ENCODE measurements around the gene CX3CL1. TPM values are rescaled to one million over a fixed set of nuclear protein-coding genes. Genes with fewer than 3 reads are reported as not detected.

The CX3CL1 gene
- total RNA-seq, 1 experiment from 2014 or later = 1.7 TPM

- Histone ChIP-seq H2BK15ac (ENCODE audit: low read depth, low read length) (no peak overlapping the region), H3K4ac (ENCODE audit: low read depth, low read length) (no peak overlapping the region), H2BK120ac (ENCODE audit: low read depth, low read length, poor library complexity, severe bottlenecking) (no peak overlapping the region), H3K4me2 (ENCODE audit: insufficient read depth, insufficient read length, low read length) (no peak overlapping the region), H2BK5ac (ENCODE audit: insufficient read length, low read length) (no peak overlapping the region), H3T11ph (ENCODE audit: low read length) (no peak overlapping the region), H2BK12ac (ENCODE audit: insufficient read length, low read depth, low read length) (no peak overlapping the region), H3K9ac (ENCODE audit: extremely low read depth, insufficient read length, low read length) (no peak overlapping the region), H3K56ac (ENCODE audit: insufficient read length, low read depth, low read length) (no peak overlapping the region), H2AFZ (ENCODE audit: low read length) (no peak overlapping the region), H3K79me1 (ENCODE audit: insufficient read depth, low read depth, low read length, poor library complexity, severe bottlenecking) (no peaks in the 10 kb centered on the region), H3K27me3 (ENCODE audit: insufficient read depth, low read length) (no peaks in the 10 kb centered on the region), H2BK20ac (ENCODE audit: low read depth, low read length, poor library complexity, severe bottlenecking) (no peak overlapping the region), H3K23ac (ENCODE audit: insufficient read length, low read depth, low read length) (no peak overlapping the region), H4K5ac (ENCODE audit: insufficient read length, low read depth, low read length) (no peak overlapping the region), H3K23me2 (ENCODE audit: insufficient read length, low read depth, low read length, poor library complexity, severe bottlenecking) (no peaks in the 10 kb centered on the region), H3K9me3 (ENCODE audit: control insufficient read depth, low read depth, low read length) (no peaks in the 10 kb centered on the region), H2AK5ac (ENCODE audit: insufficient read length, low read length) (no peak overlapping the region), H4K20me1 (ENCODE audit: control insufficient read depth, insufficient read depth, insufficient read length) (no peaks in the 10 kb centered on the region), H3K18ac (ENCODE audit: insufficient read length, low read depth, low read length) (no peak overlapping the region), H3K27ac (ENCODE audit: insufficient read length, low read depth, low read length) (no peak overlapping the region), H4K91ac (ENCODE audit: insufficient read length, low read depth, low read length) (no peak overlapping the region), H4K8ac (replicated peaks; ENCODE audit: insufficient read length, low read depth, low read length) (no peak overlapping the region), H3K4me1 (ENCODE audit: insufficient read depth, low read length) (no peaks in the 10 kb centered on the region), H3K14ac (ENCODE audit: insufficient read depth, low read length) (no peak overlapping the region), H3K79me2 (ENCODE audit: insufficient read depth, low read length) (no peaks in the 10 kb centered on the region)
- peaks cover 2 to 3% of the 10 kb centered on the region in 2 experiments; a peak in 4 of 5 replicates for H3K9me3 Mint-ChIP-seq
- H3K4me3 Mint-ChIP-seq = no peak overlapping the region
- H3K4me1 Mint-ChIP-seq = no peaks in the 10 kb centered on the region
- no peak overlapping the region for H3K27ac Mint-ChIP-seq
- H3K36me3 Mint-ChIP-seq (ENCODE audit: insufficient read depth in 1 of 3, low read depth in 3 of 3) = no peaks in the 10 kb centered on the region
- peaks cover 7% of the 10 kb centered on the region for H3K27me3 Mint-ChIP-seq (ENCODE audit: low read depth)
- WGBS (ENCODE audit: extremely low coverage, insufficient read length, low lambda C conversion rate) = no CpG with 5 or more reads among the region's 4 CpGs
- DNase-seq = no peak
- TF ChIP-seq CTCF (conservative IDR thresholded peaks at IDR 0.05) = no peak
Observed at GRCh38 chr16:57335366-57335765, 36.9 kb upstream of the CX3CL1 start.

Measured in H9 (cell line).